H4 (cell line): Measurements from ENCODE around the gene RIOX2. TPM values are rescaled to one million over a fixed set of nuclear protein-coding genes. Genes with fewer than 3 reads are reported as not detected.

ENCODE experiments used
- DNase-seq: peaks from one replicate; pipeline ENCODE4 v3.0.0-alpha.2; 2015; ENCODE audit warnings: low spot score
- total RNA-seq: library from RNA; depleted of rRNA; stranded (reverse); fragments of >200 nt; shearing (Covaris generic); gene quantifications from 2 replicates; pipeline ENCODE4 v1.2.3, GENCODE V29; 2014

Gene RIOX2
- total RNA-seq, 1 experiment from 2014 or later: 25.3 TPM

- DNase-seq: no peak
Measured at GRCh38 chr3:97954228-97954827, 17.9 kb downstream of the RIOX2 start.

- no peak for DNase-seq
Measured at GRCh38 chr3:97952872-97953271, 19.4 kb downstream of the RIOX2 start.

- DNase-seq: no peak
Measured at GRCh38 chr3:97952280-97952679, 20.0 kb downstream of the RIOX2 start.

- DNase-seq: no peak
Measured at GRCh38 chr3:97950360-97950759, 21.9 kb downstream of the RIOX2 start.

GRCh38 chr3:97949743-97950142 lies 22.5 kb downstream of the RIOX2 start:
- no peak for DNase-seq

GRCh38 chr3:97949110-97949485 lies 23.1 kb downstream of the RIOX2 start:
- no peak for DNase-seq

- DNase-seq: no peak
Measured at GRCh38 chr3:97948351-97949109, 23.7 kb downstream of the RIOX2 start.

GRCh38 chr3:97942801-97943546 lies 29.3 kb downstream of the RIOX2 start:
- no peak for DNase-seq

GRCh38 chr3:97940034-97940433 lies 32.2 kb downstream of the RIOX2 start:
- DNase-seq: no peak

- no peak for DNase-seq
Measured at GRCh38 chr3:97939401-97939800, 32.8 kb downstream of the RIOX2 start.

- DNase-seq: no peak
Measured at GRCh38 chr3:97938444-97938843, 33.8 kb downstream of the RIOX2 start.

GRCh38 chr3:97937205-97937604 lies 35.0 kb downstream of the RIOX2 start:
- no peak for DNase-seq

GRCh38 chr3:97935842-97936241 lies 36.4 kb downstream of the RIOX2 start:
- DNase-seq: no peak

- DNase-seq: no peak
Measured at GRCh38 chr3:97934980-97935695, 37.1 kb downstream of the RIOX2 start.

- no peak for DNase-seq
Measured at GRCh38 chr3:97932387-97932801, 39.8 kb downstream of the RIOX2 start.

- no peak for DNase-seq
Measured at GRCh38 chr3:97931218-97931617, 41.0 kb downstream of the RIOX2 start.

- no peak for DNase-seq
Measured at GRCh38 chr3:97930018-97930417, 42.2 kb downstream of the RIOX2 start.

GRCh38 chr3:97928986-97929385 lies 43.2 kb downstream of the RIOX2 start:
- DNase-seq: no peak

- no peak for DNase-seq
Measured at GRCh38 chr3:97927704-97928103, 44.5 kb downstream of the RIOX2 start.

- DNase-seq: peak; percentile 38
Measured at GRCh38 chr3:97917813-97918536, 54.3 kb downstream of the RIOX2 start.

- no peak for DNase-seq
Measured at GRCh38 chr3:97916576-97916975, 55.7 kb downstream of the RIOX2 start.

- DNase-seq: peak; percentile 67
Measured at GRCh38 chr3:97914388-97914787, 57.8 kb downstream of the RIOX2 start.
